PC-3 (cell line): Measurements from ENCODE around the gene ZNF689.

Experiments
- CTCF ChIP-seq: fragments of 300-600 bp; sonication (generic); conservative IDR thresholded peaks from 2 replicates; pipeline ENCODE4 v1.5.1; 2017; ENCODE audit warnings: antibody characterized with exemption, low read depth, mild to moderate bottlenecking, low read length
- EZH2phosphoT487 ChIP-seq: fragments of 300-600 bp; sonication (generic); IDR thresholded peaks from 2 replicates; pipeline ENCODE4 v1.6.1; 2018; ENCODE audit warnings: mild to moderate bottlenecking, antibody characterized with exemption, low read length, borderline replicate concordance

GRCh38 chr16:30656974-30657865 lies 47.0 kb upstream of the ZNF689 start:
- TF ChIP-seq CTCF (no peak), EZH2phosphoT487 (no peak)
